Adrenal gland (tissue), 12 donors: ENCODE results near the gene ATP5MC2. TPM values are rescaled to one million over a fixed set of nuclear protein-coding genes. Genes with fewer than 3 reads are reported as not detected.
"Not testable (repeated sequence)": the region's sequence is repeated elsewhere in the genome, so short reads cannot be mapped to it uniquely, and the experiment has no call there.

Experiments used
- DNase-seq, 7 donors: peaks; one replicate each; pipeline ENCODE4 v3.0.0-alpha.2; 2019 to 2020
- H3K27ac ChIP-seq, 5 donors: fragments of 200-600 bp; sonication (generic) in 4 of 5; 1 replicate in 3 of 5; 2 replicates in 2 of 5; pipeline versions ENCODE4 v1.5.1 to v1.8.0; 2016 to 2020; ENCODE audit warnings: mild to moderate bottlenecking in 1 of 5
- H3K27me3 ChIP-seq: fragments of 200-600 bp; 2 replicates; pipeline ENCODE4 v1.8.0; 2021
- H3K36me3 ChIP-seq, 2 donors: fragments of 200-600 bp; replicated peaks in 1 of 2; 1 replicate in 1 of 2; 2 replicates in 1 of 2; pipeline versions ENCODE4 v1.5.1 to v1.8.0; 2018 to 2022
- H3K4me1 ChIP-seq, 2 donors: fragments of 200-600 bp; replicated peaks in 1 of 2; 1 replicate in 1 of 2; 2 replicates in 1 of 2; pipeline versions ENCODE4 v1.5.1 to v1.8.0; 2018 to 2021
- H3K4me3 ChIP-seq, 4 donors: fragments of 200-600 bp; sonication (generic) in 3 of 4; one replicate each; pipeline ENCODE4 v1.5.1; 2016 to 2018
- H3K9me3 ChIP-seq, 3 donors: fragments of 200-600 bp; sonication (generic) in 1 of 3; replicated peaks in 1 of 3; 1 replicate in 2 of 3; 2 replicates in 1 of 3; pipeline versions ENCODE4 v1.5.1 to v1.8.0; 2016 to 2021
- POLR2A ChIP-seq, 2 donors: fragments of 450-650 bp; IDR thresholded peaks; one replicate each; pipeline ENCODE4 v1.6.1; 2017; ENCODE audit warnings: antibody characterized with exemption in 2 of 2, mild to moderate bottlenecking in 2 of 2, moderate library complexity in 1 of 2
- WGBS, 4 donors: extraction: QIAGEN DNeasy Blood & Tissue Kit in 2 of 4; methylation state at CpG; one replicate each; pipeline versions ENCODE4 v1.1.5 to v1.1.7; 2013 to 2017; 5-methylcytosine and 5-hydroxymethylcytosine counted together
- intact Hi-C, 2 donors: fragments of 100-400 bp; cut with DNase I; formaldehyde crosslinking; loops; one replicate each; pipeline versions ENCODE4 v1.14.1 to v1.15.0; 2022 to 2023
- polyA plus RNA-seq, 3 donors: library from polyadenylated mRNA; stranded (reverse); fragments of 200-250 nt in 2 of 3; fragments of 350-450 nt in 1 of 3; fragmentation: Illumina TruSeq in 1 of 3; extraction: RNeasy Lipid Tissue Mini Kit (QIAGEN cat#74804) in 1 of 3; gene quantifications; one replicate each; pipeline ENCODE4 v1.2.3, GENCODE V29; 2013 to 2014
- total RNA-seq, 9 donors: library from RNA; depleted of rRNA in 4 of 9; stranded (reverse); fragments of >200 nt in 4 of 9; fragments of 120-200 nt in 1 of 9; fragmentation: NEBNext Ultra II Directional in 1 of 9; extraction: Animal tissue kit (Norgen Biotek cat#: 25700) in 1 of 9; gene quantifications; one replicate each; pipeline versions ENCODE4 v1.1.0 to v1.2.4, GENCODE V29; 2013 to 2023
- TF ChIP-seq, protein P1 (sequence below), 6 experiments: fragments of 450-650 bp in 4 of 6; fragments of 200-600 bp in 2 of 6; sonication (generic) in 1 of 6; IDR thresholded peaks; 1 replicate in 5 of 6; 2 replicates in 1 of 6; pipeline versions ENCODE4 v1.5.1 to v1.8.0; 2016 to 2021; ENCODE audit warnings: antibody characterized with exemption in 6 of 6, mild to moderate bottlenecking in 2 of 6, moderate library complexity in 1 of 6
- donor health status: healthy with polysubstance abuse.
- donor health status: Bipolar disorder and iron deficiency.
- donor health status: DM: yes; HTN: yes; CAD: no.
- donor health status: DM: no; HTN: no; CAD: no.
- donor health status: DM: no; HTN: no; CAD: no.
- donor health status: DM: yes; HTN: yes; CAD: no.

ATP5MC2 gene
- total and polyA plus RNA-seq, 12 donors, result 328 to 658 (median 470) TPM

GRCh38 chr12:53720946-53721345 is 45.1 kb upstream of the ATP5MC2 start:
- Histone ChIP-seq H3K4me3 (no peak overlapping the region), H3K4me1 (peaks cover 0 to 9% of the 10 kb centered on the region in 2 donors), H3K27me3 (no peaks in the 10 kb centered on the region), H3K36me3 (peaks cover 0 to 86% of the 10 kb centered on the region in 2 donors), H3K27ac (no peak overlapping the region), H3K9me3 (no peaks in the 10 kb centered on the region)
- WGBS, 4 donors, result 83 to 90% (median 87%) methylated on average over 1 of the region's 1 CpG
- intact Hi-C loops, result no loop called here
- TF ChIP-seq, protein P1, sequence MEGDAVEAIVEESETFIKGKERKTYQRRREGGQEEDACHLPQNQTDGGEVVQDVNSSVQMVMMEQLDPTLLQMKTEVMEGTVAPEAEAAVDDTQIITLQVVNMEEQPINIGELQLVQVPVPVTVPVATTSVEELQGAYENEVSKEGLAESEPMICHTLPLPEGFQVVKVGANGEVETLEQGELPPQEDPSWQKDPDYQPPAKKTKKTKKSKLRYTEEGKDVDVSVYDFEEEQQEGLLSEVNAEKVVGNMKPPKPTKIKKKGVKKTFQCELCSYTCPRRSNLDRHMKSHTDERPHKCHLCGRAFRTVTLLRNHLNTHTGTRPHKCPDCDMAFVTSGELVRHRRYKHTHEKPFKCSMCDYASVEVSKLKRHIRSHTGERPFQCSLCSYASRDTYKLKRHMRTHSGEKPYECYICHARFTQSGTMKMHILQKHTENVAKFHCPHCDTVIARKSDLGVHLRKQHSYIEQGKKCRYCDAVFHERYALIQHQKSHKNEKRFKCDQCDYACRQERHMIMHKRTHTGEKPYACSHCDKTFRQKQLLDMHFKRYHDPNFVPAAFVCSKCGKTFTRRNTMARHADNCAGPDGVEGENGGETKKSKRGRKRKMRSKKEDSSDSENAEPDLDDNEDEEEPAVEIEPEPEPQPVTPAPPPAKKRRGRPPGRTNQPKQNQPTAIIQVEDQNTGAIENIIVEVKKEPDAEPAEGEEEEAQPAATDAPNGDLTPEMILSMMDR (IDR thresholded peaks at IDR 0.05), result no peak
- DNase-seq, result no peak

DNA sequence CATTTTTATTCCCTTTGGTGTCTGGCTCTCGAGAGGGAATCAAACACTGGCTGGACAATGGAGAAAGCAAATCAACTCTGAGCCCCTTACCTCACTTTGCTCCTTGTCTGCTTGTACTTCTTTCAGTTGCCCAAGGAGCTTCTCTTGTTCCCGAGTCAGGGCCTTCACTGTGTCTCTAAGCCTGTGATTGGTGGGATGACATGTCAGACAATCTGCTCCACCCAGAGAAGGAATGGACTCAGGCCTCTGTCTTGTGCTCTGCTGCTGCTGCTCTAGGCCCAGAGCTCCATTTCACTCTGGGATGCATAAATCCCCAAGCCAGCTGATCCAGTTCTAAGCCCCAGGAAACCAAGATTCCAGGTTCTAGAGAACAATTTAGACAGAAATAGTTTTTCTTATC is 43.8 kb upstream of the ATP5MC2 start:
- Histone ChIP-seq H3K9me3 (no peaks in the 10 kb centered on the region), H3K4me3 (no peak overlapping the region), H3K27ac (no peak overlapping the region), H3K4me1 (no peaks in the 10 kb centered on the region), H3K27me3 (no peaks in the 10 kb centered on the region), H3K36me3 (peaks cover 0 to 96% of the 10 kb centered on the region in 2 donors)
- 74 to 79% (median 75%) methylated on average over 2 of the region's 2 CpGs for WGBS, 4 donors
- TF ChIP-seq, protein P1 (IDR thresholded peaks at IDR 0.05), result no peak
- no peak for TF ChIP-seq POLR2A (IDR thresholded peaks at IDR 0.05)
- no peak for DNase-seq
- intact Hi-C loops, result no loop called here

DNA sequence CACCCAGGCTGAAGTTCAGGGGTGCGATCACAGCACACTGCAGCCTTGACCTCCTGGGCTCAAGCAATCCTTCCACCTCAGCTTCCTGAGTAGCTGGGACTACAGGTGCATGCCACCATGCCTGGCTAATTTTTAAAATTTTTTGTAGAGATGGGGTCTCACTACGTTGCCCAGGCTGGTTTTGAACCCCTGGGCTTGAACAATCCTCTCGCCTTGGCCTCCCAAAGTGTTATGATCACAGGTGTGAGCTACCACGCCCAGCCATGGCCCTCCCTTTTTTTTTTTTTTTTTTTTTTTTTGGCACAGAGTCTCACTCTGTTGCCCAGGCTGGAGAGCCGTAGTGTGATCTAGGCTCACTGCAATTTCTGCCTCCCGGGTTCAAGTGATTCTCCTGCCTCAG is 42.7 kb upstream of the ATP5MC2 start:
- H3K9me3 ChIP-seq, H3K4me3 ChIP-seq, H3K27me3 ChIP-seq, H3K27ac ChIP-seq, DNase-seq, intact Hi-C loops, H3K4me1 ChIP-seq: not testable (repeated sequence)
- WGBS, 4 donors, result 88 to 93% (median 90%) methylated on average over 6 of the region's 6 CpGs
- H3K36me3 ChIP-seq, result peaks cover 0 to 96% of the 10 kb centered on the region in 2 donors

DNA sequence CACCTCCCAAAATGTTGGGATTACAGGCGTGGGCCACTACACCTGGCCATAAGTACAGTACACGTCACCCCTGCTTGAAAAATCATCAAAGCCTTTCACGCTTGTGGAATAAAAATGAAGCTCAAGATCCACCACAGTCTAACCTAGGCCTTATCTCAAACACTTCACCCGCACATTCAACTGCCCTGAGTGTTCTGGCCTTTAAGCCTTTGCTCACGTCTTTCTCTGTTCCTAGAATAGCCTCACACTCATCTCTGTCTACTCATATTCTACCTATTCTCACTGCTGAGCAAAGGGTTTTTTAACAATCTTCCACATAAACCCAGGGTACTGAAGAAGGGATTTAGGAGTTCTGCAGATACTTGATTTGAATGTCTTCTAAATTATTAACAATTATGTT is 41.4 kb upstream of the ATP5MC2 start:
- 88 to 94% (median 93%) methylated on average over 5 of the region's 5 CpGs for WGBS, 4 donors
- Histone ChIP-seq H3K4me3 (no peak overlapping the region), H3K9me3 (no peaks in the 10 kb centered on the region), H3K36me3 (peaks cover 0 to 96% of the 10 kb centered on the region in 2 donors), H3K27ac (no peak overlapping the region), H3K27me3 (no peaks in the 10 kb centered on the region), H3K4me1 (no peaks in the 10 kb centered on the region)
- TF ChIP-seq, protein P1 (IDR thresholded peaks at IDR 0.05), result no peak
- TF ChIP-seq POLR2A (IDR thresholded peaks at IDR 0.05), result no peak
- intact Hi-C loops, result no loop called here
- DNase-seq, result no peak

DNA sequence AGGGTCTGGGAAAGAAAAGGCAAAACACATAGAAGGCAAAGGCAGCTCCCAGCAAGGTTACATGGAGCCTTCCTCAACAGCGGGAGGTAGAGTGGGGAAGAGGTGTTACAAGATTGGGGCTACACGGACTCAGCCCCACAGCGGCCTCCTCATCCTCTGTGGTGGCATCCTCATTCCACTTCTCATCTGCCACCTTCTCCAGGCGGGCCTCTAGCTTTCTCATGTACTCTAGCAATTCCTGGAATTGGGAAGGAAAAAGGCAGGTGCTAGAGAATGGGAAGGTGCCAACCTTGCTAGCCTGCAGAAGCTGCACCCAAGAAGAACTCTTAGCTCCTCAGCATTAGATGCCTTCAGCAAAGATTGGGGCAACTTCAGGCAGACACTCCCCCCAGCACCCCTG is 38.1 kb upstream of the ATP5MC2 start:
- DNase-seq, result no peak
- TF ChIP-seq, protein P1 (IDR thresholded peaks at IDR 0.05), result no peak
- no peak for TF ChIP-seq POLR2A (IDR thresholded peaks at IDR 0.05)
- no peaks in the 10 kb centered on the region for H3K27me3 ChIP-seq
- no peak overlapping the region for H3K27ac ChIP-seq
- no peaks in the 10 kb centered on the region for H3K4me1 ChIP-seq
- intact Hi-C loops, result no loop called here
- H3K36me3 ChIP-seq, result peaks cover 0 to 68% of the 10 kb centered on the region in 2 donors
- no peak overlapping the region for H3K4me3 ChIP-seq
- H3K9me3 ChIP-seq, result no peaks in the 10 kb centered on the region
- 88 to 99% (median 92%) methylated on average over 4 of the region's 4 CpGs for WGBS, 4 donors
